GM18951 (cell line): ENCODE data around the gene BTNL2.
"Not testable (repeated sequence)": the region's sequence is repeated elsewhere in the genome, so short reads cannot be mapped to it uniquely, and the experiment has no call there.

Experiments used
- POLR2A ChIP-seq: IDR thresholded peaks from 4 replicates; pipeline ENCODE4 v1.6.1; 2011; ENCODE audit warnings: mild to moderate bottlenecking; ENCODE audit not compliant: insufficient read length, insufficient read depth; ENCODE audit errors: extremely low read depth
- in situ Hi-C: fragments of 300-500 bp; cut with MboI; formaldehyde crosslinking; loops from one replicate; pipeline ENCODE4 v1.12.0; 2022; ENCODE audit warnings: low sequenced_read_pairs, mixed read lengths, inconsistent platforms; ENCODE audit not compliant: unreplicated experiment

The BTNL2 gene, protein sequence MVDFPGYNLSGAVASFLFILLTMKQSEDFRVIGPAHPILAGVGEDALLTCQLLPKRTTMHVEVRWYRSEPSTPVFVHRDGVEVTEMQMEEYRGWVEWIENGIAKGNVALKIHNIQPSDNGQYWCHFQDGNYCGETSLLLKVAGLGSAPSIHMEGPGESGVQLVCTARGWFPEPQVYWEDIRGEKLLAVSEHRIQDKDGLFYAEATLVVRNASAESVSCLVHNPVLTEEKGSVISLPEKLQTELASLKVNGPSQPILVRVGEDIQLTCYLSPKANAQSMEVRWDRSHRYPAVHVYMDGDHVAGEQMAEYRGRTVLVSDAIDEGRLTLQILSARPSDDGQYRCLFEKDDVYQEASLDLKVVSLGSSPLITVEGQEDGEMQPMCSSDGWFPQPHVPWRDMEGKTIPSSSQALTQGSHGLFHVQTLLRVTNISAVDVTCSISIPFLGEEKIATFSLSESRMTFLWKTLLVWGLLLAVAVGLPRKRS

GRCh38 chr6:32406857-32407256, at the start of gene BTNL2:
Gene BTNL2, minus strand, starts transcription at chr6:32407181. Its CDS starts 58 bp downstream, at chr6:32407123.
- in situ Hi-C loops: loop anchor here (10.0 kb wide), 1 partner anchor 162 kb away; no protein-coding TSS in a partner anchor
- no peak for TF ChIP-seq POLR2A

- TF ChIP-seq POLR2A: no peak
- in situ Hi-C loops: no loop called here
These were observed 42.2 kb upstream of the BTNL2 start for GRCh38 chr6:32449088-32449736.

DNA sequence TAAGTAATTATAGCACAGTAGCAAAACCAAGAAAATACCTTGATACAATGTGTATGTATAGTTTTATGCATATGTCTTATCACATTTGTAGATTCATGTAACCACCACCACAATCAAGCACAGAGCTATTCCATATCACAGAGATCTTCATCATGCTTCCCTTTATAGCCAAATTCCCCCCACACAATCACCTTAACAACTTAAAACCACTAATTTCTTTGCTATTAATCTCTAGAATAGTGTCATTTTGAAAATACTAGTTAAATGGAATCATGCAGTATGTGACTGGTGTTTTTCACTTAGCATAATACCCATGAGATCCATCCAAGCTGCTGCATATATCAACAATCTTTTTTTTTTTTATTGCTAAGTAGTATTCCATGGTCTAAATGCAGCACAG, 41.0 kb upstream of the BTNL2 start:
- no peak for TF ChIP-seq POLR2A
- in situ Hi-C loops: no loop called here

GRCh38 chr6:32445321-32445854, 38.4 kb upstream of the BTNL2 start:
- in situ Hi-C loops: no loop called here
- no peak for TF ChIP-seq POLR2A

GRCh38 chr6:32444433-32444832, 37.5 kb upstream of the BTNL2 start:
- in situ Hi-C loops: no loop called here
- TF ChIP-seq POLR2A: no peak

DNA sequence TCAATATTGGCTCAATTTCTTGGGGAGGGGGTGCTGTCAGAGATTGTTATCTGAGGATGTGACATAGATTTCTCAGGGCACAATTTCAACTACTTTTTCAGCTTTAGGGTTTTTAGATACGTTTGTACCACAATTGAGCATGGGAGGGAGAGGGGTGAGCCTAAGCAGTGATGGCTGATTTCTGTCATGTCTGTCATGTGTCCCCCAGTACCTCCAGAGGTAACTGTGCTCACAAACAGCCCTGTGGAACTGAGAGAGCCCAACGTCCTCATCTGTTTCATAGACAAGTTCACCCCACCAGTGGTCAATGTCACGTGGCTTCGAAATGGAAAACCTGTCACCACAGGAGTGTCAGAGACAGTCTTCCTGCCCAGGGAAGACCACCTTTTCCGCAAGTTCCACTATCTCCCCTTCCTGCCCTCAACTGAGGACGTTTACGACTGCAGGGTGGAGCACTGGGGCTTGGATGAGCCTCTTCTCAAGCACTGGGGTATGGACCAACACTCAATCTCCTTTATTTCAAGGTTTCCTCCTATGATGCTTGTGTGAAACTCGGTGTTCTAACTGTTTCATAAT, 36.1 kb upstream of the BTNL2 start:
- no peak for TF ChIP-seq POLR2A
- in situ Hi-C loops: no loop called here

DNA sequence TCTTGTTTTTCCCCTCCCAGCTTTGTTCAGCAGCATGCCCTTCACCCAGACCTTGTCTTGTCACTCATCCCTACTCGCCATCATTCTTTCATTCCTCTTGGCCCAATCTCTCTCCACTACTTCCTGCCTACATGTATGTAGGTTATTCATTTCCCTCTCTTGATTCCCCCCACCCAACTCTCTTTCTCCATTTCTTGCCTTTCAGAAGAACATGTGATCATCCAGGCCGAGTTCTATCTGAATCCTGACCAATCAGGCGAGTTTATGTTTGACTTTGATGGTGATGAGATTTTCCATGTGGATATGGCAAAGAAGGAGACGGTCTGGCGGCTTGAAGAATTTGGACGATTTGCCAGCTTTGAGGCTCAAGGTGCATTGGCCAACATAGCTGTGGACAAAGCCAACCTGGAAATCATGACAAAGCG, 35.3 kb upstream of the BTNL2 start:
- in situ Hi-C loops: no loop called here
- TF ChIP-seq POLR2A: no peak

DNA sequence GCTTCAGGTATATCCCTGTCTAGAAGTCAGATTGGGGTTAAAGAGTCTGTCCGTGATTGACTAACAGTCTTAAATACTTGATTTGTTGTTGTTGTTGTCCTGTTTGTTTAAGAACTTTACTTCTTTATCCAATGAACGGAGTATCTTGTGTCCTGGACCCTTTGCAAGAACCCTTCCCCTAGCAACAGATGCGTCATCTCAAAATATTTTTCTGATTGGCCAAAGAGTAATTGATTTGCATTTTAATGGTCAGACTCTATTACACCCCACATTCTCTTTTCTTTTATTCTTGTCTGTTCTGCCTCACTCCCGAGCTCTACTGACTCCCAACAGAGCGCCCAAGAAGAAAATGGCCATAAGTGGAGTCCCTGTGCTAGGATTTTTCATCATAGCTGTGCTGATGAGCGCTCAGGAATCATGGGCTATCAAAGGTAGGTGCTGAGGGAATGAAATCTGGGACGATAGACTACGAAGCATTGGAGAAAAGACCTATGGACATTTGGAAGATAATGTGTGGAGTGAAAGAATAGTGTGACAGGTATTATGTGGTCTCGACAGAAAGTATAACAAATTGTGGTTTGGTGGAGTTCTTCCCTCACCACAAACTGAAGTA, 32.7 kb upstream of the BTNL2 start, which contains the start of gene HLA-DRA:
HLA-DRA (plus strand) TSS at position 286 of the 613 bp plus-strand sequence; CDS start at position 350, 64 bp downstream.
- TF ChIP-seq POLR2A: peak; percentile 89
- in situ Hi-C loops: loop anchor here (5.0 kb wide), 1 partner anchor 258 kb away; no protein-coding TSS in a partner anchor

- TF ChIP-seq POLR2A: no peak
- in situ Hi-C loops: loop anchor here (5.0 kb wide), 1 partner anchor 258 kb away; no protein-coding TSS in a partner anchor
These were observed 32.2 kb upstream of the BTNL2 start for GRCh38 chr6:32439139-32439538.

DNA sequence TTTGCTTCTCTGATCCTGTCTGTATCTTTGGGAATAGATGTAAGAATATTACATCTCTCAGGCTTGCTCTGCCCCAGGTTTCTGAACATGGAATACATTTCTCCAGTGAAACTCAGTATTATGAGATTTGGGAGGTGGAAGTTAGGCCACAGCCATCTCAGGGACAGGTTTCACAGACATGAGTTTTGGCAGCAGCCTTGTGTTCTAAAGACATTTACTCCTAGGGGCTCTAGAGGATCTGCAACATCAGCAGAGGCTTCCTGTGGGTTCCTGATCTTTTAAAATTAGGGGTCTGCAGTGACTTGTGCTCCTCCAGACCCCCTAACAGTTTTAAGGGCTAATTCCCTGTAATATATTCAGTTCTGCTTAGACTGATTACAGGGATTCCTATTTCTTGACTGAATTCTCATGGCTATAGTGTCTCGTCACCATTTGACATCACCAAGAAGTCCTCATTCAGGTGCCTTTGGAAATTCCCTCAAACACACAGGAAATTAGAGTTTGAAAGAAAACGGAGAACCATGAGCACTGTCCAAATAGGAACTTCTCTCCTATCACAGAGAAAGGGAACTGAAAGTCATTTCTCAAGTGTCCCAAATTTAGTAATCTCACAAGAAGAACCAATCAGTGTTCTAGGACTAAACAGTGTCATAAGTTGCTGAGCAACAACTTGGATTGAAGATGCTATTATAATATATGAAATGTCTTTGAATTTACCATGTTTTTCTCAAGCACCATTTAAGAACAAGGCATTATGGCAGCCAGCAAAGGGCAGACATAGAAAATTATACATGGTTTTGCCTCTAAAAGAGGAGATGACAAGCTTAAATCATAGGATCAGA, 30.2 kb upstream of the BTNL2 start:
- TF ChIP-seq POLR2A: peak; percentile 20
- in situ Hi-C loops: loop anchor here (5.0 kb wide), 1 partner anchor 260 kb away; no protein-coding TSS in a partner anchor

GRCh38 chr6:32436186-32436585, 29.2 kb upstream of the BTNL2 start:
- TF ChIP-seq POLR2A: no peak
- in situ Hi-C loops: loop anchor here (5.0 kb wide), 1 partner anchor 261 kb away; no protein-coding TSS in a partner anchor

DNA sequence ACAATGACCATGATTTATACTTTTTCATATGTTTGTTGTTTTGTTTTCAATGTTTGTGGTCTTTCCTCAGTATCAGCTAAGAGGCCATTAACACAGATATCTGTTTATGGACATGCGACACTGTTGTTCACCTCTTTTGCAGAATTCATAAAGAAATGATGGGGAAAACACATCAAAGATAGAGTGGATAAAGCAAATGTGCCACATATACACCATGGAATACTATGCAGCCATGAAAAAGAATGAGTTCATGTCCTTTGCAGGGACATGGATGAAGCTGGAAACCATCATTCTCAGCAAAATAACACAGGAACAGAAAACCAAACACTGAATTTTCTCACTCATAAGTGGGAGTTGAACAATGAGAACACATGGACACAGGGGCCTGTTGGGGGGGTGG, 27.0 kb upstream of the BTNL2 start:
- in situ Hi-C loops: not testable (repeated sequence)
